NCI-H187 treated with DMSO at 0.1 percent for 48 hours (cell line): ENCODE results near the gene ATP2A3.

Source experiments
- DNase-seq: peaks from one replicate; lab custom pipeline; 2025; lab: John Stamatoyannopoulos, UW

The ATP2A3 gene

DNA sequence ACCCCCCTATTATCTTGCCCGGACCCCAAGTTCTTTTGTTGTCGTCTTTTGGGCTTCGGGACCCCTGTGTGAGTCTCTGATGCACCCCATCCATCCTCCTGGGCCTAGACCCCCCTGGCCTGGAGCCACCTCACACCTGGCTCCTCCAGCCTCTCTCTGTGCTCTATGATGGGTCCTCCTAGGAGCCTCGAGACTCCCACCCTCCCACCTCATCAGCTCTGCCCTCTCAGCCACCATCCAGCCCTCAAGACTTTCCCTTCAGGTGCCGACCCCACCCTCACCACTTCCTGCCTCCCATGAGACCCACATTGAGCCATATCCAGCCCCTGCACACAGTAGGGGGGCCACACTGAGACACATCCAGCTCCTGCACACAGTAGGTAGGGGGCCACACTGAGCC lies 8.7 kb upstream of the ATP2A3 start:
- no peak for DNase-seq

DNA sequence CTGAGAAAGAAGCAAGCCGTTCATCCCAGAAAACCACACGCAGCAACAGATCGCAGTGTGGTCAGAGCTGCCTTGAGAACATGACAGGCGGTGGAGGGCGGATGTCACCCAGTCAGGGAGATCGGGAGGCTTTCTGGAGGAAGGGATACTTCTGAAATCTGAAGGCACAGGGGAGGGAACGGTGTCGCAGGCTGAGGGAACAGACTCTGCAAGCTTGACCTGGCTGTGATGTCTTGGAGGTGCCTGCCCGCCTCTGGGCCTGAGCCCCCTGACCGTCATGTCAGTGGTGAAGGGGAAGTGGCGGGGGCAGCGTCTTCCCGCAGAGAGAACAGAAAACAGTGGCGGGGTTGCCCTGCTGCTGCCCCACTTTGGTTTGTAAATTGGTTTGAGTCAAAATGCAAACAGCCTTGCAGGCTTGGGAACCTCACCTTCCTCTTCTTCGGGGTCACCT lies 8.1 kb upstream of the ATP2A3 start:
- no peak for DNase-seq

- no peak for DNase-seq
These were observed 6.4 kb upstream of the ATP2A3 start for GRCh38 chr17:3970668-3971067.

DNA sequence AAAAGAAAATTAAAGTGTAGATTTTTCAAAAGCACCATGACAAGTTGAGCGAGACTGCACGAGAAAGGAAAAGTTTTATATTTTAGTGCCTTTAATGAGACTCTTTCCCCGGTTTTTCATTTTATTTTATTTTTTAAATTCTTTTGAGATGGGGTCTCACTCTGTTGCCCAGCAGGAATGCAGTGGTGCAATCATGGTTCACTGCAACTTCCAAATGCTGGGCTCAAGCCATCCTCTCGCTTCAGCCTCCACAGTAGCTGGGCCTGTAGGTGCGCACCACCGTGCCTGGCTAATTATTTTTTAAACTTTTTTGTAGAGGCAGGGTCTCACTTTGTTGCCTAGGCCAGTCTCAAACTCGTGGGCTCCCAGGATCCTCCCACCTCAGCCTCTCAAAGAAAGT lies 5.7 kb upstream of the ATP2A3 start:
- DNase-seq, result no peak

DNA sequence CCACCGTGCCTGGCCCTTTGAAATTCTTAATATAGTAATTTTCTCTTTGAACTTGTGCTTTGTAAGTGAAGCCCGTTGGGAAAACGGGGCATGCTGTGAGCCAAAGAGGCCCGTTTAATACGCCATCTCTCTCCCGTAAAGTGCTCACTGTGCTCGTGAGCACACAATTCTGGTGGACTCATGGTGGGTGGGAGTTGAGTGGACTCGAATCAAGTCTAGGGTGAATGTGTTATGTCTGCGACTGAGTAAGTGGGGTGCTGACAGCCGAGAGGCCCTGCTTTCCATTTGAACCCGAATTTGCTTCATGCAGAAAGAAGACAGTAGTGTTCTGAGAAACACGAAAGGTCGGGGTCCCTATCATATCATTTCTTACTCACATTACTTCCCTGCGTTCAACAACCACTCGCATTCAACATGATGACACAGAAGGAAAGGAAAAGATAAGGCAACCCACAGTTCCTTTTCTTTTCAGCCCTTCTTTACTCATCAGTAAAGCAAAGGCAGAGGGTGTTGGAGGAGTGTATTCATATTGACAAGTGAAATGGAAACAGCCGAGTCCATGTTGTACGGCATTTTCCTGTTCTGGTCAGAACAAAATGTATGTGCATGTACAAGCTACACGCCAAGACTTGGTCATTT lies 4.8 kb upstream of the ATP2A3 start:
- DNase-seq, result no peak

DNA sequence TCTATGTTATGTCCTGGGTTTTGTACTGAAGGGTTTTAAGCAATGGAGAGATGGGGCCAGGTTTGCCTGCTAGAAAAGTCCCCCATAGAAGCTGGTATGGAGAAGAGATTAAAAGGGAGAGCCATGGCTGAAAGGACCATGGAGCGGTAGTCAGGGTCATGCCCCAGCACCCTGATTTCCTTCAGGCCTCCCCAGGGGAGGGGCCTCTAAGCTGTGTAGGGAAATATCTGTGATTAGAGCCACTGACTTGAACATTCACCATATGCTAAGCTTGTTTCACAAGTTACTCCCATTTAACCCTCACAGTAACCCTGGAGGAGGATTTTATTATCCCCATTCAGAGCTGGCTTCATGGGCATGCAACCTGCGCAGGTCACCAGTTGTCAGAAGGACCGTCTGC lies 3.8 kb upstream of the ATP2A3 start:
- no peak for DNase-seq

DNA sequence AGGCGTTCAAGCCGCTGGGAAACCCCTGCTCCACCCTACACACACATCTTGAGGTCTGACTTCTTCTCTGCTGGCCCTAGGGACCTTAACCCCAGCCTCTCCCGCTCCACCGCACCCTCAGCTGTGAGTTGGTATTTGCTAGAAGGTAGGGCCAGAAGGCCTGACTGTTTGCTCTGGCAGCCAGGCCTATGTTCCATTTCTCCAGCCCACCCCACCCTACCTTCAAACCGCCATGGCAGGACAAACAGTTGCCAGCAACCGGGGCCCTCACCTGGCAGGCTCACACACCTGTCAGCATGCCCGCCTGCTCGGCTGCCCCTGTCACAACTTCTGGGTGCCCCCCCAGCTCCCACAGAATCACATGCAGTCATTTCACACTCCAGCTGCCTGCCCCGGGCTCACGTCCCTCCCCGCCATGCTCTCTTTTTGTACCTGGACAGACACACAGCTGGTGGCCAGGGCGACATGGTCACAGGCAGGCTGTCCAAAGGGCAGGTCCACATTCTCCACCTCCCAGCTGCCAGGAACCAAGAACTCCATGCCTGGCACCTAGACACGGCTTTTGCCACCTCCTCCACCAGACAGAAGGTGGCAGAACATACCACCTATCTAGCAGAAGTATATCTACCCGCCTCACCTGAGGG lies 2.6 kb upstream of the ATP2A3 start:
- no peak for DNase-seq

- no peak for DNase-seq
These were observed 1.0 kb upstream of the ATP2A3 start for GRCh38 chr17:3965118-3965800.

- no peak for DNase-seq
These were observed 718 bp downstream of the ATP2A3 start for GRCh38 chr17:3963237-3964201.

GRCh38 chr17:3962965-3963236 lies 1.3 kb downstream of the ATP2A3 start:
- DNase-seq, result no peak

GRCh38 chr17:3962217-3962964 lies 1.8 kb downstream of the ATP2A3 start:
- no peak for DNase-seq

- DNase-seq, result no peak
These were observed 2.6 kb downstream of the ATP2A3 start for GRCh38 chr17:3961564-3962047.

- no peak for DNase-seq
These were observed 3.5 kb downstream of the ATP2A3 start for GRCh38 chr17:3960764-3961163.

DNA sequence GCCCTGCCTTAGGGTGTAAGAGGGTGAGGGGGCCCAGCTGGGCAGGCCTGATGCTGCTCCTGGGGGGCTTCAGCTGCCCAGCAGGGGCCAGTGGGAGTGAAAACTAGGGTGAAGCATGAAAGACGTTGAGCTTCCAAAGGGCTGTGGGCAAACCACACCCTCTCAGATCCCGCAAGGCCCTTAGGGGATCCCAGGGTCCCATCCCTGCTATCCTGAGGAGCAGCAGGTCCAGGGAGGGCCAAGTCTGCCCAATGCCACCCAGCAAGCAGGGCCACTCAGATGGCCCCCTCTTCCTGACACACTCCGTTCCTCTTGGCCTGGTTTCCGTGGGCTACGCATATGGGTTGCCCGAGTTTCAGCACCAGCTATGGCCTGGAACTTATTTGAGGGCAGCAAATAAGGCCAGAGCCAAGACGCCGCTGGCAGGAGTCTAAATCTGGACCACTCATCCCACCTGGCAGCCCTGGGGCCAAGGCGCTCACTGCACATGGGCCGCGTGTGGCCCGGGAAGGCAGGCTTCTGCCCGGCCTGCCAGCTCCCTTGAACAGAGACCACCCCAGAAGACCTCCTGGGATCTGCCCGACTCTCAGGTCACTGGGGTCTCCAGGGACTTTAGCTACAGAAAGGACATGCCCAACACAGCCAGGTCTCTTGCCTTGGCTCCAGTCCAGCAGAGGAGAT lies 4.2 kb downstream of the ATP2A3 start:
- no peak for DNase-seq

GRCh38 chr17:3959295-3959899 lies 4.8 kb downstream of the ATP2A3 start:
- DNase-seq, result no peak

GRCh38 chr17:3957735-3958599 lies 6.3 kb downstream of the ATP2A3 start:
- DNase-seq, result no peak

- no peak for DNase-seq
These were observed 7.3 kb downstream of the ATP2A3 start for GRCh38 chr17:3956983-3957382.

DNA sequence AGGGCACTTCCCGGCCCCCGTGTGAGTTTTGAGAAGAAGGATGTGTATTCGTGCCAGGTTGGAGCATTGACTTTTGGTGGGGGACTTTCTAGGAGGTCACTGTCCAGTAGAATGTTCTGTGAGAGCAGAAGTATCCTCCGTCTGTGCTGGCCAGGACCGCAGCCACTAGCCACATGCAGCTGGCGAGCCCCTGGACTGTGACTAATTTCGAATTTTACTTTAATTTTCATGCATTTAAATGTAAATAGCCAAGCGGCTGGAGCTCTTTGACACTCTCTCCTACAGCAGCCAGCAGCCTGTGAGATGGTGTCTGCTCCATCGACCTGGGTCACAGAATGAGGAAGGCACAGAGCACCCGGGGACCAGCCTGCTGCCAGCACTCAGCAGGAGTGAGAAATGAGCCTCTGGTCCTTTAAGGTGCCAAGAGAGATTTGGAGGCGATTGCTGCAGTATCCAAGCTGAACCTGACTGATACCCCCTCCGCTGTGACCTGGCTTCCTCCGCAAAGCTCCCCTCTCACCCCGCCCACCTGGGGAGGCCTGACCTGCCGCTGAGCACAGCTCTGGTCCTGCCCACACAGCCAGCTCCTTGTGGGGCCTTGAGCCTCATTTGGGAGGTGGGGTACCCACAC lies 7.8 kb downstream of the ATP2A3 start:
- DNase-seq, result no peak

DNA sequence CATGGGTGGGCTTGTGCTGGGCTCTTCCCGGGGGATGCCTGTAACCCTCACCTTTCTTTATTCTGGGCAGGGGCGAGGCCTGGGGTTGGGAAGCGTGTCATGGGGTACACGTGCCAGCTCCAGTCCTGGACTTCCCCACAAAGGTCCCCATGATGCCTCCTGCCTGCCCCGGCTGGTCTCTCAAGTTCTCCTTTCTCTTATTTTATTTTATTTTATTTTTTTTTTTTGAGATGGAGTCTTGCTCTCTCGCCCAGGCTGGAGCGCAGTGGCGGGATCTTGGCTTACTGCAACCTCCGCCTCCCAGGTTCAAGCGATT lies 8.6 kb downstream of the ATP2A3 start:
- no peak for DNase-seq
